Activated naive CD4-positive, alpha-beta T cell (primary cell): Measurements from ENCODE around the gene PCBP2.

Source experiments
- DNase-seq, 4 experiments: peaks; one replicate each; lab custom pipeline; 2025; lab: John Stamatoyannopoulos, UW

PCBP2 gene

DNA sequence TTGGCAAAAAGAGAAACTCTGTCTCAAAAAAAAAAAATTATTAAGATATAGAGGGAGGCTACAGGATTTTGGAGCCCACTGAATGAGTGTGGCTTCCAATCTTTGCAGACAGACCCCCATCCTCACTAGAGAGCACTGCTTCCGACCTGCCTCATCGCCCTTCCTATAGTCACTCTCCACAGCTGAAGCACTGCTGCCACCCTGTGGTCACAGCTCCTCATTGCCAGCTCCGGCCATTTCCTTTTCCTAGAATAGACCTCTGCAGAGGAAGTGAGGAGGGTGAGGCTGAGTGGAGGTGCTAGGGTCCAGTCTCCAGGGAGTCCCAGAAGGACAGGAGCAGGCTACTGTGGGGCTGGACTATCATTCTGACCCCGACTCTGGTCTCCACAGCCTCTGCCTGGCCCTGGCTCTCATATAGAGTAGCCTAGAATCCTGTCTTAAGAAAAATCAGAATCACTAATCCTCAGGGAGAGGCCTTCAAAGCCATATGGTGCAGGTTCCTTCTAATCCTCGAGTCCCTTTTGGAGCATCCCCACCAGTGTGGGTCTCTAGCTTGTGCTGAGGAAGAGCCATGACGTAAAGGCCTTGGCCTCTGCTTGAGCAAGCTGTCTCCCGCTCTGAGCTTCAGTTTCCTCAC, 56.8 kb downstream of the PCBP2 start:
- peak; percentile 44 to 72 (median 68) for DNase-seq

DNA sequence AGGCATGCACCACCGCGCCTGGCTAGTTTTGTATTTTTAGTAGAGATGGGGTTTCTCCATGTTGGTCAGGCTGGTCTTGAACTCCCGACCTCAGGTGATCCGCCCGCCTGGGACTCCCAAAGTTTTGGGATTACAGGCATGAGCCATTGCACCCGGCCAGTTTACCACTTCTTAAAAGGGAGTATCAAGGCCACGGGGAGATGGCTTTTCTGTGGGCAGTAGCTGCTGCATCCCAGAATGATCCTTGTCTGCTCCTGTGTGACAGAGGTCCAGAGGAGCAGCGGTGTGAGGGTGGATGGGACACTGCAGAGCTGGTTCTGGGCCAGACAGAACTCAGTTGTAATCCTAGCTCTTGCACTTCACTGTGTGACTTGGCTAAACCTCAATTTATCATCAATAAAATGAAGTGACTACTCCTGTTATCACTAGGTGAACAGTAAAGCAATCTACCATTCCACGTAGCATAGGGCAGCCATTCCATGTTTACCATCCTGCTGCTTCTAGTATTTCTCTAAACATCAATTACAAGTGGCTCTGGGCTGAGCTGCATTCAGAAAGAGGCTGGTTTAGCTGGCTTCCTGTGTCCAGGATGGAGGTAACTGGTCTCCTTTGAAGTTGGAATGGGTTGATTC, 58.4 kb downstream of the PCBP2 start:
- DNase-seq = no peak

DNA sequence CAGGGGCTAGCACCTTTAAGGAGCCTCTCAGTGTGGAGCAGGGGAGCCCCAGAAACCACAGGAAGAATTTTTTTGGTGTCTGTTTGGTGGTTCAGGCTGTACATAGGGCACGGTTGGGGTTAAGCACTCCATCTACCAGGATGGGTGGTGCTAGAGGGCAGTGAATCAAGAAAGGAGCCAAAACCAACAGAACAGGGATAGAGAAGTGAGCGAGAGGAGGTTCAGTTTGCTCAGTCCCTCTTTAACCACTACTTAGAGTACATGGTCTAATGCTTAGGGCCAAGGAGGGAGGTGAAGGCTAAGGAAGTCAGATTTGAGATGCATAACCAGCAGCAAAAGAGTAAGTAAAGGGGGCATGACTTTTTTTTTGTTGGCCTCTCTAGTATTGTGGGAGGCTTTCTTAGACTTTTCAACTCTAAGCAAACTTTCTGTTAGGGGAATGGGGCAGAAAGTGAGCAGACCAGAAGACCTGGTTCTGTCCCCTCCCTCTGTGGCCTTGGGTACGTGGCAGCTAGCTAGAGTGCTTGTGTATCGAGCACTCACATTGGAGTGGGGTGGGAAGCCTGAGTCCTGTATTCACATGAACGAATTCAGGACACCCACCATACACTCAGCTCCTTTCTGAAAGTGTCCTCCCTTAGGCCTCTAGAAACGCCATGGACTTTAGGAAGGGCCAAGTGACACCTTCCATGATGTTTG, 62.0 kb downstream of the PCBP2 start:
- no peak for DNase-seq

DNA sequence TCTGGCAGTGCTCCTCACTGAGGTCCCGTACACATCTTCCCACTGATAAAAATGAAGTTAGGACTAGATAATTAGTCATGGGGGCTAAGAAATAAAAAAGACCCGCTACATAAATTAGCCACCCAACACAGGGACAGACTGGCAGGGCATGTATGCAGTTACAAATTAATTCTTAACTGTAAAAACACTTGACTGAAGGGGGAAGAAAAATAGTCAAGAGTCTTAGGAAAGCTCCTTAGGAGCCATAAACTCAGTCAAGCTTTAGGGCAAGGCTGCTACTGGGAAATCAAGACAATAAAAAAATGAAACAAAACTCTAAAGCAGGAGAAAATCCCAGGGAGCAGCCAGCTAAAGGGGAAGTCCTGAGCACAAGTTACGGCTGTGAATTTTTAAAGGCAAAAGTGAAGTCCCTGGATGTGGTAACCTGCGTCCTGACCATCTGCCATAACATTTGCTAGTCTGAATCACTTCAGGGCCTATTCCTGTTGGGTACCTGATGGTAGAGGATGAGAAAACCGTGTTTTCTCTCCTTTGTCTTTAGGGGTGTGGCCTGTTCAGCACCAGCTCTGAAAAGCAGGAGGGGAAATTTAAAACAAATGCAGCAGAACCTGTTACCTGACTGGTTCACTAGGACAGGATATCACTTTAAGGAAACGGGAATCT, 62.9 kb downstream of the PCBP2 start:
- DNase-seq = no peak

DNA sequence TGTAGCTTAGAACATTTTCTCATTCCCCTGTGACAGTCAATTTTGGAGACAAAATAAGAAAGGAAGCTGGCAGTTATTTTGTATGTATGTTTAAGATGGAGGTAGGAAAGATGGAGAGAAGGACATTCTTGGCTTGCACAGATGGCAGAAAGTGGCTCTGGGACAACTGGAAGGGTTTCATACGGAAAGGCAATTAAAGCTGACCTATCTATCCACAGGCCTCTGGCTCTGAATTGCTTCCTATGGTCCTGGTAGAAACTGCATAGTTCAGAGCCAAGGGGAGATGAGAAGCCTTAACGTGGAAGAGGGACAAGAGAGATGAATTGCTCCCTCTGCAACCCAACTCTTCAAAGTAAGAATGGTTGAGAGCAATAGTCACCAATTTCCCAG, 63.4 kb downstream of the PCBP2 start:
- DNase-seq = no peak

DNA sequence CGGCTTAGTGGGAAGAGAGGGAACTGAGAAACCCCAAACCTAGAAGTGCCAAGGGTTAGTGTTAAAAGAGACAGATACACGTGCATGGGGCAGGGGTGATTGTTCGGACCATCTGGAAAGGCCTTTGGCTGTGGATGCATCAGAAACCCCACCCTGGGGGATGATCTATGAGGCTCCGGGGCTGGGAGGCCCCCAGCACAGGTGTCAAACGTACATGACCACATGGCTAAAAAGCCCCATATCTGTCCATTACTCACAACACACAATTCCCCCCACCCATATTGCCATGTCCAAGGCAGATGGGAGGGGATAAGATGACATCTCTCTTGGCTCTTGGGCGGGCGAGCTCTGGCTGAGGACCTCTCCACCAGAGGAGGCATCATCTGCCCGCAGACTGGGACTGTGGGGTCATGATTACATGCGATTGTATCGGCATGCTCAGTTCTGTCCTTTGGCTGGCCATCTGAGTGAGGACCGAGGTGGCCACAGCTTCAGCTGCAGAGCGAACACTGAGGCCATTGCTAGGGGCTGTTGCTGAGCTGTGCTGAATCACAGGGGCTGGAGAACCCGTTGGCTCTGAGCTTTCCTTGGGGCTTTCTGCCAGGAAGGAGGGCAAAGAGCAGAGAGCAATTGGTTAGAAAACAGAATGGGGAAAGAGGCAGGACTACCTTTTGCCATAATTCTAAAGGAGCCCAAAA, 65.0 kb downstream of the PCBP2 start:
- no peak for DNase-seq

DNA sequence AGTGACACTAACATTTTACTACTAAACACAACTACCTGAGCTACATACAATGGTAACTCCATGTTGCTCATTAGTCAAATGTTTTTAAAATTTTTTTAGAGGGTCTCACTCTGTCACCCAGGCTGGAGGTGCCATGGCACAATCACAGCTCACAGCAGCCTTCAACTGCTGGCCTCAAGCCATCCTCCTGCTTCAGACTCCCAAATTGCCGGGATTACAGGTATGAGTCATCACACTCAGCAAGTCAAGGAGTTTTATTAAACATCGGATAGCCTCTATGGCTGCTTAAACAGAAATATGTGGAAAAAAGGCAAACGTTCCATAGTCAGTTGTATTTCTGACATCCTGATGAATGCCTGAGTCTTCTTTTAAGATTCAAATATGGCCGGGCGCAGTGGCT, 66.5 kb downstream of the PCBP2 start:
- no peak for DNase-seq

DNA sequence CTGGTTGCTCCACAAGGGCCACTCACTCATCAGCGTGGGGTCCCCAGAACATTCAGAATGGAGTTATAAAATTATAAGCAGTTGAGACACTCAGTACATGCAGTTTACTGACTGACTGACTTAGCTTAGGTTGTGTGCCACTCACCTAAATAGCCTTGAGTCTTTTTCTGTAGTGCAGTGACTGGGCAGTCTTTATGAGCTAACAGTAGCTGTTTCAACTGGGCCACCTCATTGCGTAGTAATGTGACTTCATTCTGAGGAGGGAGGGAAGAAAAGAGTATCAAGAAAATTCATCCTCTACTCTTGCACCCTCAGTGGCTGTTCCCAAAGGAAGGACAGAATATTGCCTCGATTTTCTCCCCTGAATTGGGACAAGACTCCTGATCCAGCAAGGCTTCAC, 71.2 kb downstream of the PCBP2 start:
- no peak for DNase-seq

DNA sequence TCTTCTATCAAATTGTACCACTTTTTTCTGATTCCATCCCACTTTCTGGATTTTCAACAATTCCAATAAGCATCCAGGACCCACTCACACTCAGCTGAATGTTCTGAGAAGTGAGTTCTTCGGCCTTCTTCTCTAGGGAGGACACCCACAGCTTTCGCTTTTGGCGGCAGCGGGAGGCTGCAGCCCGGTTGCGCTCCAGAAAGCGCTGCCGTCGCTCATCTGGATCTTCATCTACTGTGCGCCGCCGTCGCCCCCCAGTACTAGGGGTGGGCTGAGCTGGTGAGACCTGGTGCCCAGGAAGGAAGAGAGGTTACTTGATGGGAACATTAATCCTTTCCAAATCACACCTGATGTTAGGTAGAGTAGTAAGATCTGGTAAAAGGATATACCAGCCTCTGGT, 72.6 kb downstream of the PCBP2 start:
- no peak for DNase-seq

DNA sequence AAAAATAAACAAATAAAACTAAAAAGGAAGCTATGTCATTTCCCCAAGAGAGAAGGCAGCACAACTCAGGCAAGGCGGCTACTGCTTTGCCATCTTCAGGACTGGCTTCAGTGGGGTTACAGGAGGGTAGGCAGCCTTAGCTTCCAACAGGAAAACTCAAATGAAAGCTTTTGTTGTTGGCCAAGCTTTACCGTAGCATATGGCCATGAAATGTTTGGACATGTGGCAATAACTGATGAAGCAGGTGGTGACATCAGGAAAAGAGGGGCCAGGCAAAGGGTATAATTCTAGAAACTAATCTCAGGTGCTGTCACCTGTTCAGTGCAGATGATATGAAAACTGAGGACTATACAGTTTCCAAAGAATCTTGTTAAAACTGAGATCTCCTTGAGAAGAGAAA, 78.2 kb downstream of the PCBP2 start:
- no peak for DNase-seq
